ENCODE results near the gene HPCAL1.

Gene HPCAL1

GRCh38 chr2:10325278-10326145 is 22.8 kb downstream of the HPCAL1 start:
- peak; percentile 83 to 92 for DNase-seq

- no peak for DNase-seq
Observed at GRCh38 chr2:10326151-10326616, 23.5 kb downstream of the HPCAL1 start.

GRCh38 chr2:10326707-10327594 is 24.2 kb downstream of the HPCAL1 start:
- peak; percentile 87 to 93 for DNase-seq

GRCh38 chr2:10327896-10328669 is 25.4 kb downstream of the HPCAL1 start:
- DNase-seq: peak; percentile 31 to 80

- no peak for DNase-seq
Observed at GRCh38 chr2:10328670-10329579, 26.2 kb downstream of the HPCAL1 start.

GRCh38 chr2:10329580-10329879 is 26.8 kb downstream of the HPCAL1 start:
- no peak for DNase-seq

- DNase-seq: no peak
Observed at GRCh38 chr2:10329880-10330699, 27.4 kb downstream of the HPCAL1 start.

- no peak for DNase-seq
Observed at GRCh38 chr2:10330700-10331026, 28.0 kb downstream of the HPCAL1 start.

GRCh38 chr2:10331027-10331701 is 28.5 kb downstream of the HPCAL1 start:
- no peak for DNase-seq

GRCh38 chr2:10331702-10332401 is 29.1 kb downstream of the HPCAL1 start:
- DNase-seq: no peak

GRCh38 chr2:10332402-10333246 is 29.9 kb downstream of the HPCAL1 start:
- DNase-seq: no peak

GRCh38 chr2:10333247-10333613 is 30.5 kb downstream of the HPCAL1 start:
- no peak for DNase-seq

- no peak for DNase-seq
Observed at GRCh38 chr2:10333966-10334365, 31.3 kb downstream of the HPCAL1 start.

GRCh38 chr2:10335046-10335840 is 32.5 kb downstream of the HPCAL1 start:
- DNase-seq: no peak

GRCh38 chr2:10336283-10336682 is 33.6 kb downstream of the HPCAL1 start:
- no peak for DNase-seq

- DNase-seq: no peak
Observed at GRCh38 chr2:10337449-10338269, 35.0 kb downstream of the HPCAL1 start.
